HepG2 (cell line): Measurements from ENCODE around the gene CPNE1. TPM values are rescaled to one million over a fixed set of nuclear protein-coding genes. Genes with fewer than 3 reads are reported as not detected.

Experiments
- CCAR2 ChIP-seq: fragments of 200-400 bp; formaldehyde crosslinking; optimal IDR thresholded peaks from 2 replicates; pipeline ENCODE3; 2018; ENCODE audit warnings: low read depth, mild to moderate bottlenecking, low read length, moderate library complexity
- GABPB1 ChIP-seq: IDR thresholded peaks from 2 replicates; pipeline ENCODE4 v1.6.1; 2016; ENCODE audit warnings: mild to moderate bottlenecking, missing genetic modification reagents, moderate library complexity, missing compliant biosample characterization
- HNRNPH1 ChIP-seq: fragments of 200-400 bp; formaldehyde crosslinking; optimal IDR thresholded peaks from 2 replicates; pipeline ENCODE3; 2017; ENCODE audit warnings: mild to moderate bottlenecking, low read depth, low read length
- HOXA9 ChIP-seq: sonication (generic); formaldehyde crosslinking; IDR thresholded peaks from 2 replicates; pipeline ENCODE4 v1.8.1; 2022; ENCODE audit warnings: missing genetic modification reagents, mild to moderate bottlenecking, moderate library complexity, borderline replicate concordance
- KLF15 ChIP-seq: sonication (generic); formaldehyde crosslinking; IDR thresholded peaks from 2 replicates; pipeline ENCODE4 v1.8.1; 2023; ENCODE audit warnings: borderline replicate concordance, mild to moderate bottlenecking, inconsistent platforms, missing genetic modification reagents, mixed read lengths
- MYC ChIP-seq: sonication (generic); formaldehyde crosslinking; IDR thresholded peaks from 2 replicates; pipeline ENCODE4 v1.9.0; 2021; ENCODE audit warnings: missing genetic modification reagents, borderline replicate concordance
- NBN ChIP-seq: fragments of 450-650 bp; conservative IDR thresholded peaks from 2 replicates; pipeline ENCODE4 v1.6.1; 2017
- NFIB ChIP-seq: sonication (generic); formaldehyde crosslinking; IDR thresholded peaks from 2 replicates; pipeline ENCODE4 v1.9.0; 2021; ENCODE audit warnings: missing genetic modification reagents, mild to moderate bottlenecking, borderline replicate concordance
- NFYC ChIP-seq: IDR thresholded peaks from 2 replicates; pipeline ENCODE4 v1.6.1; 2016; ENCODE audit warnings: missing genetic modification reagents, missing compliant biosample characterization
- POLR2A ChIP-seq, 2 experiments: IDR thresholded peaks; 2 replicates each; pipeline ENCODE4 v1.6.1; 2011; ENCODE audit warnings: low read depth in 2 of 2, low read length in 2 of 2, mild to moderate bottlenecking in 1 of 2, moderate library complexity in 1 of 2; ENCODE audit not compliant: insufficient read depth in 1 of 2
- RXRA ChIP-seq: sonication (generic); formaldehyde crosslinking; IDR thresholded peaks from 2 replicates; pipeline ENCODE4 v1.5.1; 2020; ENCODE audit warnings: missing genetic modification reagents
- SOX5 ChIP-seq: IDR thresholded peaks from 2 replicates; pipeline ENCODE4 v1.6.1; 2016; ENCODE audit warnings: borderline replicate concordance
- SP140L ChIP-seq: sonication (generic); formaldehyde crosslinking; IDR thresholded peaks from 2 replicates; pipeline ENCODE4 v1.4.0; 2020; ENCODE audit warnings: missing genetic modification reagents, borderline replicate concordance
- ZNF354B ChIP-seq: sonication (generic); formaldehyde crosslinking; IDR thresholded peaks from 2 replicates; pipeline ENCODE4 v1.8.0; 2022; ENCODE audit warnings: mild to moderate bottlenecking, missing genetic modification reagents
- ZNF367 ChIP-seq: sonication (generic); formaldehyde crosslinking; IDR thresholded peaks from 2 replicates; pipeline ENCODE4 v1.4.0; 2020; ENCODE audit warnings: missing genetic modification reagents, borderline replicate concordance
- ZNF558 ChIP-seq: sonication (generic); formaldehyde crosslinking; IDR thresholded peaks from 2 replicates; pipeline ENCODE4 v1.9.0; 2022; ENCODE audit warnings: mild to moderate bottlenecking, missing genetic modification reagents, borderline replicate concordance
- ZNF772 ChIP-seq: sonication (generic); formaldehyde crosslinking; IDR thresholded peaks from 2 replicates; pipeline ENCODE4 v1.5.0; 2020; ENCODE audit warnings: mild to moderate bottlenecking, missing genetic modification reagents
- polyA plus RNA-seq, 8 experiments: library from polyadenylated mRNA; depleted of rRNA in 3 of 8; stranded (reverse) in 7 of 8; unstranded in 1 of 8; fragments of >200 nt; fragmentation: Illumina TruSeq in 4 of 8; extraction: Trizol in 4 of 8; gene quantifications; 2 replicates each; pipeline versions ENCODE4 v1.2.1 to v1.2.3, GENCODE V29; 2011 to 2016; ENCODE audit warnings: low read depth in 4 of 8, missing spikeins in 1 of 8, mixed read lengths in 1 of 8; ENCODE audit not compliant: insufficient read depth in 1 of 8
- total RNA-seq, 5 experiments: library from RNA; depleted of rRNA; stranded (reverse); fragments of >200 nt; fragmentation: Illumina TruSeq; extraction: Trizol; gene quantifications; 2 replicates each; pipeline ENCODE4 v1.2.3, GENCODE V29; 2016; ENCODE audit warnings: low read depth in 1 of 5
- TF ChIP-seq, protein P1 (sequence below): sonication (generic); formaldehyde crosslinking; IDR thresholded peaks from 2 replicates; pipeline ENCODE4 v1.5.1; 2020; ENCODE audit warnings: missing genetic modification reagents, mild to moderate bottlenecking, borderline replicate concordance
- TF ChIP-seq, protein P2 (sequence below): IDR thresholded peaks from 2 replicates; pipeline ENCODE4 v1.6.1; 2016
- TF ChIP-seq, protein P3 (sequence below): sonication (generic); formaldehyde crosslinking; IDR thresholded peaks from 2 replicates; pipeline ENCODE4 v1.4.0; 2020; ENCODE audit warnings: mild to moderate bottlenecking, missing genetic modification reagents
- TF ChIP-seq, protein P4 (sequence below): sonication (generic); formaldehyde crosslinking; IDR thresholded peaks from 2 replicates; pipeline ENCODE4 v1.4.0; 2020; ENCODE audit warnings: mild to moderate bottlenecking, missing genetic modification reagents
- TF ChIP-seq, protein P5 (sequence below): IDR thresholded peaks from 2 replicates; pipeline ENCODE4 v1.6.1; 2018; ENCODE audit warnings: missing genetic modification reagents, mild to moderate bottlenecking, missing compliant biosample characterization

Gene CPNE1
- total and polyA plus RNA-seq, 2 of the 13 experiments (the other 11 are each of a cell fraction or from before 2014, with no cell fraction given), result 408 to 431 TPM

DNA sequence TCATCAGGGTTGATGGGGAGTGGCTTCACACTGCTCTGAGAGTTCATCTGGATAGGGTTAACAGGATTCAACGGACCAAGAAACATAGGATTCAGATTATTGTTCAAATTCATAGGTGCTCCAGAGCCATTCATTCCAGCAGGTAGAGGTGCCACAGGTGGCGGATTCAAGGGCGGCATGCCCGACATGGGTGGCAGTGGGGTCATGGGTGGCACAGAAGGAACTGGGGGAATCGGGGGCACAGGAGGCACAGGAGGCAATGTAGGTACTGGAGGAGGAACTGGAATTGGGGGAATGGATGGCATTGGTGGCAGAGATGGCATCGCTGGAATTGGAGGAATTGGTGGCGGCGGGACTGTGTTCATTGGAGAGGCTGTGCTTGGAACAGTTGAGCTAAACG lies 10.3 kb downstream of the CPNE1 start (continued):
- TF ChIP-seq, protein P1, sequence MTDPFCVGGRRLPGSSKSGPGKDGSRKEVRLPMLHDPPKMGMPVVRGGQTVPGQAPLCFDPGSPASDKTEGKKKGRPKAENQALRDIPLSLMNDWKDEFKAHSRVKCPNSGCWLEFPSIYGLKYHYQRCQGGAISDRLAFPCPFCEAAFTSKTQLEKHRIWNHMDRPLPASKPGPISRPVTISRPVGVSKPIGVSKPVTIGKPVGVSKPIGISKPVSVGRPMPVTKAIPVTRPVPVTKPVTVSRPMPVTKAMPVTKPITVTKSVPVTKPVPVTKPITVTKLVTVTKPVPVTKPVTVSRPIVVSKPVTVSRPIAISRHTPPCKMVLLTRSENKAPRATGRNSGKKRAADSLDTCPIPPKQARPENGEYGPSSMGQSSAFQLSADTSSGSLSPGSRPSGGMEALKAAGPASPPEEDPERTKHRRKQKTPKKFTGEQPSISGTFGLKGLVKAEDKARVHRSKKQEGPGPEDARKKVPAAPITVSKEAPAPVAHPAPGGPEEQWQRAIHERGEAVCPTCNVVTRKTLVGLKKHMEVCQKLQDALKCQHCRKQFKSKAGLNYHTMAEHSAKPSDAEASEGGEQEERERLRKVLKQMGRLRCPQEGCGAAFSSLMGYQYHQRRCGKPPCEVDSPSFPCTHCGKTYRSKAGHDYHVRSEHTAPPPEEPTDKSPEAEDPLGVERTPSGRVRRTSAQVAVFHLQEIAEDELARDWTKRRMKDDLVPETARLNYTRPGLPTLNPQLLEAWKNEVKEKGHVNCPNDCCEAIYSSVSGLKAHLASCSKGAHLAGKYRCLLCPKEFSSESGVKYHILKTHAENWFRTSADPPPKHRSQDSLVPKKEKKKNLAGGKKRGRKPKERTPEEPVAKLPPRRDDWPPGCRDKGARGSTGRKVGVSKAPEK, result no peak
- TF ChIP-seq ZNF558 (CRISPR knock-in tag) (no peak), KLF15 (CRISPR knock-in tag) (no peak), SOX5 (CRISPR knock-in tag) (no peak), SP140L (CRISPR knock-in tag) (no peak), HOXA9 (CRISPR knock-in tag) (no peak), NBN (no peak), ZNF367 (CRISPR knock-in tag) (no peak), HNRNPH1 (no peak), ZNF772 (CRISPR knock-in tag) (no peak), POLR2A (IDR thresholded peaks at IDR 0.05; ENCODE audit: insufficient read depth in 1 of 2, low read depth in 2 of 2, low read length in 2 of 2) (peak in 1 of 2 experiments; percentile 9; a peak in 1 of 4 replicates), NFIB (CRISPR knock-in tag) (no peak), CCAR2 (no peak), NFYC (CRISPR knock-in tag) (no peak), RXRA (CRISPR knock-in tag) (no peak), ZNF354B (CRISPR knock-in tag) (no peak), MYC (no peak), GABPB1 (CRISPR knock-in tag) (no peak)
- TF ChIP-seq, protein P2, sequence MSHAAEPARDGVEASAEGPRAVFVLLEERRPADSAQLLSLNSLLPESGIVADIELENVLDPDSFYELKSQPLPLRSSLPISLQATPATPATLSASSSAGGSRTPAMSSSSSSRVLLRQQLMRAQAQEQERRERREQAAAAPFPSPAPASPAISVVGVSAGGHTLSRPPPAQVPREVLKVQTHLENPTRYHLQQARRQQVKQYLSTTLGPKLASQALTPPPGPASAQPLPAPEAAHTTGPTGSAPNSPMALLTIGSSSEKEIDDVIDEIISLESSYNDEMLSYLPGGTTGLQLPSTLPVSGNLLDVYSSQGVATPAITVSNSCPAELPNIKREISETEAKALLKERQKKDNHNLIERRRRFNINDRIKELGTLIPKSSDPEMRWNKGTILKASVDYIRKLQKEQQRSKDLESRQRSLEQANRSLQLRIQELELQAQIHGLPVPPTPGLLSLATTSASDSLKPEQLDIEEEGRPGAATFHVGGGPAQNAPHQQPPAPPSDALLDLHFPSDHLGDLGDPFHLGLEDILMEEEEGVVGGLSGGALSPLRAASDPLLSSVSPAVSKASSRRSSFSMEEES (CRISPR knock-in tag), result no peak
- TF ChIP-seq, protein P3, sequence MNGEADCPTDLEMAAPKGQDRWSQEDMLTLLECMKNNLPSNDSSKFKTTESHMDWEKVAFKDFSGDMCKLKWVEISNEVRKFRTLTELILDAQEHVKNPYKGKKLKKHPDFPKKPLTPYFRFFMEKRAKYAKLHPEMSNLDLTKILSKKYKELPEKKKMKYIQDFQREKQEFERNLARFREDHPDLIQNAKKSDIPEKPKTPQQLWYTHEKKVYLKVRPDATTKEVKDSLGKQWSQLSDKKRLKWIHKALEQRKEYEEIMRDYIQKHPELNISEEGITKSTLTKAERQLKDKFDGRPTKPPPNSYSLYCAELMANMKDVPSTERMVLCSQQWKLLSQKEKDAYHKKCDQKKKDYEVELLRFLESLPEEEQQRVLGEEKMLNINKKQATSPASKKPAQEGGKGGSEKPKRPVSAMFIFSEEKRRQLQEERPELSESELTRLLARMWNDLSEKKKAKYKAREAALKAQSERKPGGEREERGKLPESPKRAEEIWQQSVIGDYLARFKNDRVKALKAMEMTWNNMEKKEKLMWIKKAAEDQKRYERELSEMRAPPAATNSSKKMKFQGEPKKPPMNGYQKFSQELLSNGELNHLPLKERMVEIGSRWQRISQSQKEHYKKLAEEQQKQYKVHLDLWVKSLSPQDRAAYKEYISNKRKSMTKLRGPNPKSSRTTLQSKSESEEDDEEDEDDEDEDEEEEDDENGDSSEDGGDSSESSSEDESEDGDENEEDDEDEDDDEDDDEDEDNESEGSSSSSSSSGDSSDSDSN (CRISPR knock-in tag), result no peak
- TF ChIP-seq, protein P4, sequence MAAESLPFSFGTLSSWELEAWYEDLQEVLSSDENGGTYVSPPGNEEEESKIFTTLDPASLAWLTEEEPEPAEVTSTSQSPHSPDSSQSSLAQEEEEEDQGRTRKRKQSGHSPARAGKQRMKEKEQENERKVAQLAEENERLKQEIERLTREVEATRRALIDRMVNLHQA (CRISPR knock-in tag), result no peak
- TF ChIP-seq, protein P5, sequence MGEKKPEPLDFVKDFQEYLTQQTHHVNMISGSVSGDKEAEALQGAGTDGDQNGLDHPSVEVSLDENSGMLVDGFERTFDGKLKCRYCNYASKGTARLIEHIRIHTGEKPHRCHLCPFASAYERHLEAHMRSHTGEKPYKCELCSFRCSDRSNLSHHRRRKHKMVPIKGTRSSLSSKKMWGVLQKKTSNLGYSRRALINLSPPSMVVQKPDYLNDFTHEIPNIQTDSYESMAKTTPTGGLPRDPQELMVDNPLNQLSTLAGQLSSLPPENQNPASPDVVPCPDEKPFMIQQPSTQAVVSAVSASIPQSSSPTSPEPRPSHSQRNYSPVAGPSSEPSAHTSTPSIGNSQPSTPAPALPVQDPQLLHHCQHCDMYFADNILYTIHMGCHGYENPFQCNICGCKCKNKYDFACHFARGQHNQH (CRISPR knock-in tag), result no peak
